Measurements from ENCODE around the gene DLG5.

Gene DLG5

GRCh38 chr10:77912576-77912975 lies 14.0 kb downstream of the DLG5 start:
- DNase-seq (ENCODE audit: low spot score): no peak

GRCh38 chr10:77911535-77912123 lies 14.9 kb downstream of the DLG5 start:
- no peak for DNase-seq (ENCODE audit: low spot score)

- DNase-seq (ENCODE audit: low spot score): no peak
These were observed 15.9 kb downstream of the DLG5 start for GRCh38 chr10:77910524-77911145.

- peak; percentile 26 for DNase-seq (ENCODE audit: low spot score)
These were observed 16.7 kb downstream of the DLG5 start for GRCh38 chr10:77909749-77910375.

GRCh38 chr10:77909021-77909748 lies 17.4 kb downstream of the DLG5 start:
- no peak for DNase-seq (ENCODE audit: low spot score)

GRCh38 chr10:77907900-77908717 lies 18.4 kb downstream of the DLG5 start:
- DNase-seq (ENCODE audit: low spot score): no peak

GRCh38 chr10:77907462-77907861 lies 19.1 kb downstream of the DLG5 start:
- DNase-seq (ENCODE audit: low spot score): no peak

GRCh38 chr10:77906951-77907421 lies 19.6 kb downstream of the DLG5 start:
- no peak for DNase-seq (ENCODE audit: low spot score)

- no peak for DNase-seq (ENCODE audit: low spot score)
These were observed 20.8 kb downstream of the DLG5 start for GRCh38 chr10:77905781-77906180.

- no peak for DNase-seq (ENCODE audit: low spot score)
These were observed 21.3 kb downstream of the DLG5 start for GRCh38 chr10:77905086-77905748.

- DNase-seq (ENCODE audit: low spot score): no peak
These were observed 22.3 kb downstream of the DLG5 start for GRCh38 chr10:77904100-77904840.

- no peak for DNase-seq (ENCODE audit: low spot score)
These were observed 24.4 kb downstream of the DLG5 start for GRCh38 chr10:77902159-77902558.

GRCh38 chr10:77901743-77902142 lies 24.8 kb downstream of the DLG5 start:
- DNase-seq (ENCODE audit: low spot score): no peak

- no peak for DNase-seq (ENCODE audit: low spot score)
These were observed 26.9 kb downstream of the DLG5 start for GRCh38 chr10:77899690-77900089.

- no peak for DNase-seq (ENCODE audit: low spot score)
These were observed 27.5 kb downstream of the DLG5 start for GRCh38 chr10:77899080-77899477.

- no peak for DNase-seq (ENCODE audit: low spot score)
These were observed 28.1 kb downstream of the DLG5 start for GRCh38 chr10:77898323-77899079.

GRCh38 chr10:77896058-77896457 lies 30.5 kb downstream of the DLG5 start:
- DNase-seq (ENCODE audit: low spot score): no peak

- DNase-seq (ENCODE audit: low spot score): no peak
These were observed 32.5 kb downstream of the DLG5 start for GRCh38 chr10:77894058-77894457.

- no peak for DNase-seq (ENCODE audit: low spot score)
These were observed 33.2 kb downstream of the DLG5 start for GRCh38 chr10:77893386-77893785.

GRCh38 chr10:77892761-77893160 lies 33.8 kb downstream of the DLG5 start:
- no peak for DNase-seq (ENCODE audit: low spot score)
